ENCODE results near the gene CARD6. TPM values are rescaled to one million over a fixed set of nuclear protein-coding genes. Genes with fewer than 3 reads are reported as not detected.

Gene CARD6
- total RNA-seq, 1 experiment from 2014 or later: 0.49 TPM

DNA sequence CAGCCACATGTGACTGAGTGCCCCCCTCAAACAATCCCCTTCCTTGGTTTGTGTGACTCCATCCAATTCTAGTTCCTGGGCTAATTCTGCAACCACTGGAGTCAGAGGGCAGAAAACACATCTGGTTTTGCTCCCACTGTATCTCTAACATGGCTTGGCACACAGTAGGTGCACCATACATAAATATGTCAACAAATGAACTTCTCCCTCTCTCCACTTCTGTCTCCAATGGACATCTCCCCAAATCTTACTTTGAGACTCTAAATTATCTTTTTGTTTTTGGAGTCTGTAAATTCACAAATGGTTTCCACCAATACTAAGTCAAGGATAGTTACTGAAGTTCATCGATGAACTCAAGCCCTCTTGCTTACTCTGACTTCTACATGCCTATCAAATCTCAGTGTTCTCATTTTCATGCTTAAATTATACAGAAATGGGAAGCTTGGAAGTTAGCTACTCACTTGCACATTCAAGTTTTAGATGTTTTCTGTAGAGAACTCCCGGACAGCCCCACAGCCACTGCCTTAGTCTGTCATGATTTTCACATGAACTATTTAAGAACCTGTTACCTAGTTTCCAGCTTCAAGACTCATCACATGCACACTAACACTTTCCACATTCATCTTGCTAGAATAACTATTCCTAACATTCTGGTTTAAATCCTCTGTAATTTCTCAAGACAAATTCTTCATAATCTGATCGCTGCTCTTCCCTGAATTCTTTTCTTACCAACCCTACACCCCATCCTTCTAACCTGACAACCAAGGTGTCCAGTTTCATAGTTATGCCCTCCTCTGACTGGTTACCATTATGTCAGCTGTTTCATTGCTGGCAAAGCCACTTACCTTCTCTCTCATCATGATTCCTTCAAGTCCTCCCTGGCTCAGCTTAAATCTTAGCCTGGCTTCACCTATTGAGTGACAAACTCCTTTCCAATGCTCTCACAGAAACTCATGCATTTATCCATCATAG is 12.2 kb upstream of the CARD6 start:
- Histone ChIP-seq H3K4me3 (ENCODE audit: low read depth in 2 of 2, low read length in 2 of 2) (no peak overlapping the region), H3K4me1 (ENCODE audit: control insufficient read depth, insufficient read depth, low read length) (peaks cover 22% of the 10 kb centered on the region), H3K27ac (ENCODE audit: low read length) (no peak overlapping the region; the same call in 1 of the 2 replicates), H3K27me3 (ENCODE audit: control insufficient read depth, insufficient read depth, low read length) (no peaks in the 10 kb centered on the region), H3K36me3 (ENCODE audit: control insufficient read depth, insufficient read depth, low read length) (peaks cover 60% of the 10 kb centered on the region), H3K9me3 (ENCODE audit: control insufficient read depth, insufficient read depth, low read depth, low read length) (no peaks in the 10 kb centered on the region)
- ChIA-PET POLR2A (no interaction called here), CTCF (interaction anchor here (0.6 kb wide), 1 partner anchor 652 kb away, joined by 9 read pairs; no protein-coding TSS in a partner anchor)
- intact Hi-C loops (cut with micrococcal nuclease; ENCODE audit: unreplicated experiment) (no loop called here), in situ Hi-C loops (cut with HindIII; ENCODE audit: low pct_unique_long_range_greater_than_20kb, low sequenced_read_pairs) (no loop called here)
- BruUV-seq (replicated peaks): TSS peak; percentile 0
- TF ChIP-seq POLR2AphosphoS5 (IDR thresholded peaks at IDR 0.05; ENCODE audit: low read depth, low read length): peak; percentile 38; the same call in 1 of the 2 replicates
- no peak for TF ChIP-seq SIN3A (IDR thresholded peaks at IDR 0.05; ENCODE audit: borderline replicate concordance, insufficient read depth, low read depth, low read length)
- TF ChIP-seq, protein P1, sequence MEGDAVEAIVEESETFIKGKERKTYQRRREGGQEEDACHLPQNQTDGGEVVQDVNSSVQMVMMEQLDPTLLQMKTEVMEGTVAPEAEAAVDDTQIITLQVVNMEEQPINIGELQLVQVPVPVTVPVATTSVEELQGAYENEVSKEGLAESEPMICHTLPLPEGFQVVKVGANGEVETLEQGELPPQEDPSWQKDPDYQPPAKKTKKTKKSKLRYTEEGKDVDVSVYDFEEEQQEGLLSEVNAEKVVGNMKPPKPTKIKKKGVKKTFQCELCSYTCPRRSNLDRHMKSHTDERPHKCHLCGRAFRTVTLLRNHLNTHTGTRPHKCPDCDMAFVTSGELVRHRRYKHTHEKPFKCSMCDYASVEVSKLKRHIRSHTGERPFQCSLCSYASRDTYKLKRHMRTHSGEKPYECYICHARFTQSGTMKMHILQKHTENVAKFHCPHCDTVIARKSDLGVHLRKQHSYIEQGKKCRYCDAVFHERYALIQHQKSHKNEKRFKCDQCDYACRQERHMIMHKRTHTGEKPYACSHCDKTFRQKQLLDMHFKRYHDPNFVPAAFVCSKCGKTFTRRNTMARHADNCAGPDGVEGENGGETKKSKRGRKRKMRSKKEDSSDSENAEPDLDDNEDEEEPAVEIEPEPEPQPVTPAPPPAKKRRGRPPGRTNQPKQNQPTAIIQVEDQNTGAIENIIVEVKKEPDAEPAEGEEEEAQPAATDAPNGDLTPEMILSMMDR (IDR thresholded peaks at IDR 0.05): no peak
- no peak for TF ChIP-seq TCF7L2 (IDR thresholded peaks at IDR 0.05; ENCODE audit: low read depth, low read length)
- TF ChIP-seq, protein P2, sequence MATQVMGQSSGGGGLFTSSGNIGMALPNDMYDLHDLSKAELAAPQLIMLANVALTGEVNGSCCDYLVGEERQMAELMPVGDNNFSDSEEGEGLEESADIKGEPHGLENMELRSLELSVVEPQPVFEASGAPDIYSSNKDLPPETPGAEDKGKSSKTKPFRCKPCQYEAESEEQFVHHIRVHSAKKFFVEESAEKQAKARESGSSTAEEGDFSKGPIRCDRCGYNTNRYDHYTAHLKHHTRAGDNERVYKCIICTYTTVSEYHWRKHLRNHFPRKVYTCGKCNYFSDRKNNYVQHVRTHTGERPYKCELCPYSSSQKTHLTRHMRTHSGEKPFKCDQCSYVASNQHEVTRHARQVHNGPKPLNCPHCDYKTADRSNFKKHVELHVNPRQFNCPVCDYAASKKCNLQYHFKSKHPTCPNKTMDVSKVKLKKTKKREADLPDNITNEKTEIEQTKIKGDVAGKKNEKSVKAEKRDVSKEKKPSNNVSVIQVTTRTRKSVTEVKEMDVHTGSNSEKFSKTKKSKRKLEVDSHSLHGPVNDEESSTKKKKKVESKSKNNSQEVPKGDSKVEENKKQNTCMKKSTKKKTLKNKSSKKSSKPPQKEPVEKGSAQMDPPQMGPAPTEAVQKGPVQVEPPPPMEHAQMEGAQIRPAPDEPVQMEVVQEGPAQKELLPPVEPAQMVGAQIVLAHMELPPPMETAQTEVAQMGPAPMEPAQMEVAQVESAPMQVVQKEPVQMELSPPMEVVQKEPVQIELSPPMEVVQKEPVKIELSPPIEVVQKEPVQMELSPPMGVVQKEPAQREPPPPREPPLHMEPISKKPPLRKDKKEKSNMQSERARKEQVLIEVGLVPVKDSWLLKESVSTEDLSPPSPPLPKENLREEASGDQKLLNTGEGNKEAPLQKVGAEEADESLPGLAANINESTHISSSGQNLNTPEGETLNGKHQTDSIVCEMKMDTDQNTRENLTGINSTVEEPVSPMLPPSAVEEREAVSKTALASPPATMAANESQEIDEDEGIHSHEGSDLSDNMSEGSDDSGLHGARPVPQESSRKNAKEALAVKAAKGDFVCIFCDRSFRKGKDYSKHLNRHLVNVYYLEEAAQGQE (IDR thresholded peaks at IDR 0.05; ENCODE audit: insufficient read depth in 1 of 2, low read depth in 2 of 2, low read length in 1 of 2): no peak
- ATAC-seq (no peak), DNase-seq (ENCODE audit: low read depth, low spot score) (no peak)

DNA sequence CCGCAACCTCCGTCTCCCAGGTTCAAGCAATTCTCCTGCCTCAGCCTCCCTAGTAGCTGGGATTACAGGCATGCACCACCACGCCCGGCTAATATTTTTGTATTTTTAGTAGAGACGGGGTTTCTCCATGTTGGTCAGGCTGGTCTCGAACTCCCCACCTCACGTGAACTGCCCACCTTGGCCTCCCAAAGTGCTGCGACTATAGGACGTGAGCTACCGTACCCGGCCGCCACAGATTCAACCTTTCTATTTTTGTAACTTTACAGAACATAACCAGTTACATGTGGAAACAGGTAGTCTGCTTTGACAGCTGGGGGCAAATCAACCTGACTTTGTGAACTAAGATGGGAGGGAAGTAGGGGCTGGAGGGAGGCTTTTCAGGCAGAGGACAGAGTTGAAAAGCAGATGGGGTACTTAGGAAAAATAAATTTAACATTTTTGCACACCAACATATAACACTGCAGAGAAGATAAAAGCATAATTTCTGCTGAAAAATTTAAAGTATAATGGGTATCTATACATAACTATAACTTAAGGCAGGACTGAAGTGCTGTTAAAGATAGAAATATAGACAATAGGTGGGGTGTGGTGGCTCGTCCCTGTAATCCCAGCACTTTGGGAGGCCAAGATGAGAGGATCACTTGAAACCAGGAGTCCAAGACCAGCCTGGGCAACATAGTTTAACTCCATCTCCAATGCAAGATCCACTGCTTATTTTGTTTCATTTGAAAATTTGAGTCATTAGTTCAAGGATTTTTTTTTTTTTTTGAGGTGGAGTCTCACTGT is 11.2 kb upstream of the CARD6 start:
- no TSS peak for BruUV-seq (replicated peaks)
- in situ Hi-C loops (cut with HindIII; ENCODE audit: low pct_unique_long_range_greater_than_20kb, low sequenced_read_pairs) (no loop called here), intact Hi-C loops (cut with micrococcal nuclease; ENCODE audit: unreplicated experiment) (no loop called here)
- POLR2A ChIA-PET: interaction anchor here (0.6 to 0.7 kb wide), 2 partner anchors 42 to 814 kb away, joined by 3 to 6 read pairs; no protein-coding TSS in a partner anchor
- CTCF ChIA-PET: no interaction called here
- Histone ChIP-seq H3K4me1 (ENCODE audit: control insufficient read depth, insufficient read depth, low read length) (peaks cover 22% of the 10 kb centered on the region), H3K9me3 (ENCODE audit: control insufficient read depth, insufficient read depth, low read depth, low read length) (no peaks in the 10 kb centered on the region), H3K36me3 (ENCODE audit: control insufficient read depth, insufficient read depth, low read length) (peaks cover 68% of the 10 kb centered on the region), H3K27me3 (ENCODE audit: control insufficient read depth, insufficient read depth, low read length) (no peaks in the 10 kb centered on the region), H3K4me3 (ENCODE audit: low read depth in 2 of 2, low read length in 2 of 2) (no peak overlapping the region), H3K27ac (ENCODE audit: low read length) (no peak overlapping the region; the same call in 1 of the 2 replicates)
- TF ChIP-seq, protein P2 (IDR thresholded peaks at IDR 0.05; ENCODE audit: insufficient read depth in 1 of 2, low read depth in 2 of 2, low read length in 1 of 2): no peak
- no peak for TF ChIP-seq TCF7L2 (IDR thresholded peaks at IDR 0.05; ENCODE audit: low read depth, low read length)
- no peak for TF ChIP-seq SIN3A (IDR thresholded peaks at IDR 0.05; ENCODE audit: borderline replicate concordance, insufficient read depth, low read depth, low read length)
- TF ChIP-seq, protein P1 (IDR thresholded peaks at IDR 0.05): no peak
- TF ChIP-seq POLR2AphosphoS5 (IDR thresholded peaks at IDR 0.05; ENCODE audit: low read depth, low read length): no peak
- ATAC-seq (no peak), DNase-seq (ENCODE audit: low read depth, low spot score) (no peak)

Data from Panc1 (cell line).